ENCODE data around the gene HPD. TPM values are rescaled to one million over a fixed set of nuclear protein-coding genes. Genes with fewer than 3 reads are reported as not detected.

HPD gene
- total RNA-seq, 4 donors from 2014 or later: 2.0 to 5.0 (median 2.0) TPM; not detected in 1

GRCh38 chr12:121801595-121802484 is 56.8 kb downstream of the HPD start:
- no peaks in the 10 kb centered on the region for H3K36me3 ChIP-seq
- in situ Hi-C loops (cut with MboI; ENCODE audit: low sequenced_read_pairs in 4 of 4) (no loop called here), intact Hi-C loops (cut with DNase I; ENCODE audit: low total_unique reads) (no loop called here)
- peak overlapping the region; percentile 97 to 100 (median 99) for H3K27ac ChIP-seq
- DNase-seq: no peak
- H3K27me3 ChIP-seq: no peaks in the 10 kb centered on the region
- no peak for ATAC-seq
- H3K4me1 ChIP-seq: peaks cover 43 to 46% of the 10 kb centered on the region in 2 donors
- peak overlapping the region; percentile 66 to 86 (median 75) for H3K4me3 ChIP-seq
- H3K9me3 ChIP-seq: no peaks in the 10 kb centered on the region
- no peak for TF ChIP-seq POLR2A (IDR thresholded peaks at IDR 0.05)
- TF ChIP-seq, protein P1, sequence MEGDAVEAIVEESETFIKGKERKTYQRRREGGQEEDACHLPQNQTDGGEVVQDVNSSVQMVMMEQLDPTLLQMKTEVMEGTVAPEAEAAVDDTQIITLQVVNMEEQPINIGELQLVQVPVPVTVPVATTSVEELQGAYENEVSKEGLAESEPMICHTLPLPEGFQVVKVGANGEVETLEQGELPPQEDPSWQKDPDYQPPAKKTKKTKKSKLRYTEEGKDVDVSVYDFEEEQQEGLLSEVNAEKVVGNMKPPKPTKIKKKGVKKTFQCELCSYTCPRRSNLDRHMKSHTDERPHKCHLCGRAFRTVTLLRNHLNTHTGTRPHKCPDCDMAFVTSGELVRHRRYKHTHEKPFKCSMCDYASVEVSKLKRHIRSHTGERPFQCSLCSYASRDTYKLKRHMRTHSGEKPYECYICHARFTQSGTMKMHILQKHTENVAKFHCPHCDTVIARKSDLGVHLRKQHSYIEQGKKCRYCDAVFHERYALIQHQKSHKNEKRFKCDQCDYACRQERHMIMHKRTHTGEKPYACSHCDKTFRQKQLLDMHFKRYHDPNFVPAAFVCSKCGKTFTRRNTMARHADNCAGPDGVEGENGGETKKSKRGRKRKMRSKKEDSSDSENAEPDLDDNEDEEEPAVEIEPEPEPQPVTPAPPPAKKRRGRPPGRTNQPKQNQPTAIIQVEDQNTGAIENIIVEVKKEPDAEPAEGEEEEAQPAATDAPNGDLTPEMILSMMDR (IDR thresholded peaks at IDR 0.05 in 4 of 5, conservative IDR thresholded peaks at IDR 0.05 in 1 of 5): no peak

GRCh38 chr12:121800694-121801594 is 57.7 kb downstream of the HPD start:
- Histone ChIP-seq H3K36me3 (no peaks in the 10 kb centered on the region), H3K27me3 (no peaks in the 10 kb centered on the region), H3K4me3 (peak overlapping the region; percentile 66 to 86 (median 75)), H3K9me3 (no peaks in the 10 kb centered on the region), H3K27ac (peak overlapping the region; percentile 97 to 100 (median 99)), H3K4me1 (peaks cover 43 to 46% of the 10 kb centered on the region in 2 donors)
- TF ChIP-seq POLR2A (IDR thresholded peaks at IDR 0.05): no peak
- TF ChIP-seq, protein P1 (IDR thresholded peaks at IDR 0.05 in 4 of 5, conservative IDR thresholded peaks at IDR 0.05 in 1 of 5): no peak
- ATAC-seq: no peak
- peak in 1 of 2 donors; percentile 69 for DNase-seq
- in situ Hi-C loops (cut with MboI; ENCODE audit: low sequenced_read_pairs in 4 of 4) (no loop called here), intact Hi-C loops (cut with DNase I; ENCODE audit: low total_unique reads) (no loop called here)

GRCh38 chr12:121799842-121800693 is 58.6 kb downstream of the HPD start:
- Histone ChIP-seq H3K36me3 (no peaks in the 10 kb centered on the region), H3K9me3 (no peaks in the 10 kb centered on the region), H3K27me3 (no peaks in the 10 kb centered on the region), H3K27ac (peak overlapping the region; percentile 97 to 100 (median 99)), H3K4me1 (peaks cover 43 to 49% of the 10 kb centered on the region in 2 donors), H3K4me3 (peak overlapping the region; percentile 72 to 86 (median 78))
- intact Hi-C loops (cut with DNase I; ENCODE audit: low total_unique reads): loop anchor here (5.0 kb wide), 2 partner anchors 173 to 222 kb away; partner anchors contain the start of genes BCL7A and ORAI1
- TF ChIP-seq, protein P1 (IDR thresholded peaks at IDR 0.05 in 4 of 5, conservative IDR thresholded peaks at IDR 0.05 in 1 of 5): no peak
- TF ChIP-seq POLR2A (IDR thresholded peaks at IDR 0.05): peak; percentile 89 to 93
- ATAC-seq (peak; percentile 24 to 30), DNase-seq (peak; percentile 90 to 94)
- in situ Hi-C loops (cut with MboI; ENCODE audit: low sequenced_read_pairs in 4 of 4): loop anchor here in 3 of 4 donors (10.0 kb wide), 2 partner anchors 85 to 105 kb away; partner anchors contain the start of gene PSMD9 (in 3 of the 3)
